GM18861 (cell line): ENCODE measurements around the gene TTC38.

Experiments used
- ATAC-seq: cut with Tn5 transposase; IDR thresholded peaks from one replicate; pipeline ENCODE4 v1.9.1; 2021; ENCODE audit not compliant: unreplicated experiment

The TTC38 gene

DNA sequence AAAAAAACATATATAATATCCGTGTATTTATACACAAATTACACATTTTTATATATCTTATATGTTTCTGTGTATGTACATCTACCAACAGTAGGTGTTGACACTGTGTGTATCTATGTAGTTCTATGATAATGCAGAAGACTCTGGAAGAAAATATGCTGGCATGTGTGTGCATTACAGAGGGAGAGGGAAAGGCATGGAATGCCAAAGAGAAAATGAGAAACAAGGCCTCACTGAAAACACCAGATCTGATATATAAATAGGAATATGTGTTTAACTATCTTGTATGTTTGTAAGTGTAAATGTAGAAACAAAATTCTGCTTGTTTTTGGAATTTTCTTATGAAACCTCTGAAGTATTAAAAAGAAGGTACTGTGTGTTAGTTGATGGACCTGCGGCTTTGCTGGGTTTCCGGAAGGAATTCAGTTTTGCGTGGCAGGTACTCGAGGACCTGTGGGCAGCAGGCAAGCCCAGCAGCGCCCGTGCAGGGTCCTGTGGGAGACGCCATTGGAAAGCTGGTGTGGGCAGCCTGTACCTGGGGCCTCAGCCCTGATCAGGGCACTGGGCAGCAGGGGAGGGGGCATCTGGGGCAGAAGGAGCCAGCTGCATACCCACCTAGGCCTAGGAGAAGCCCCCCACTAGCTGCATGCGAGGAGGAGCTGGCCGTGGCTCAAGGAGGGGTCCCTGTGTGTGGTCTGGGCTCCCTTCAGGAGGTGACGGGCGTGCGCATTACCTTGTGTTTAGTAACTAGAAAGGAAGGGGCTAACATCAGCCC lies 60.1 kb downstream of the TTC38 start:
- ATAC-seq = no peak

DNA sequence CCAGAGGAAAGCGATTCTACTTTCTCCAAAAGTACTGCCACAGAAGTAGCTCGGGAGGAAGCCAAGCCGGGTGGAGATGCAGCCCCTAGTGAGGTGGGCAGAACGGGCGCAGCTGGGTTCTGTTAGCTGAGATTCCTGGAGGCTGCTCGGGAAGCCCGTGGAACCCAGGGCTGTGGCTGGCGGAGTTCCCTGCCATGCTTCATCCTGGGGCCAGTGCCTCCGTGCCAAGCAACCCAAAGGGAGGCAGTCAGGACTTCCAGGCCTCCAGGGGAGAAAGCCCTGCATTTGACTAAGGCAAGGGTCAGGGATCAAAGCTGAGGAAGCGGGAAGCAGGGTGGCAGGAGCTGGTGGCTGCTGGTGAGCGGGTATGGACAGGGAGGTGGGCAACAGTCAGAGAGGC lies 61.0 kb downstream of the TTC38 start:
- no peak for ATAC-seq

DNA sequence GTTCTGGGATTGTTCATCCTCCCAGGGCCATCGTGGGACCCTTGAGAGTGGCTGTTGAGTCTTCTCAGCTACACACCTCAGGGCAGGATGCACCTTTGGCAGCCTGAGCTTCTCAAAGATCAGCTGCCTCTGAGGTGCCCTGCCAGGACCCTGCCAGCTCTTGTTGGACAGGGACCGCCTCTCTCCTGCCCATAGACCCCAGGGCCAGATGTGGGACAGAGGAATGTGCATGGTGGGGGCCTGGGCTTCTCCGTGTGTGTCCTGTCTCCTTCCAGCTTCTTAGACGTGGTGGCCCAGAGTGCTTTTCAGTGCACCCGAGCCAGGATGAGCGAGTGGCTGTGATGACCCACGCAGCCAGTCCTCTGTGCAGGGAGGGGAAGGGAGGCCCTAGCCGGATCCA lies 61.8 kb downstream of the TTC38 start:
- no peak for ATAC-seq

DNA sequence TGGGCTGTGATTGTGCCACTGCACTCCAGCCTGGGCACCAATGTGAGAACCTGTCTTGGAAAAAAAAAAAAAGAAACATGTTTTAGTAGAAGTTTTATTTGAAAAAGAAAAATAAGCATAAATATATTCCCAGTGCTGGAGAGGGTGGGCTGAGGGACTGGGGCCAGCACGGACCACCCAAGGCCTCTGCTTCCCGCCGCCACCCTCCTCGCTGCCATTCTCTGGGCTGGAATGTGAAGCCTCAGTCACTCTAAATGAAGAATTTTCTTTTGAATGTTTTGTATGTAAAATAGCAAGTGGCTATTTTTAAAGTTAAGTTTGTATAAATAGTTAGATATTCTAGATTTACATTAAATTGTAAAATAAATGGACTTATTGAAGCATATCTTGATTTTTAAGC lies 62.6 kb downstream of the TTC38 start:
- no peak for ATAC-seq

DNA sequence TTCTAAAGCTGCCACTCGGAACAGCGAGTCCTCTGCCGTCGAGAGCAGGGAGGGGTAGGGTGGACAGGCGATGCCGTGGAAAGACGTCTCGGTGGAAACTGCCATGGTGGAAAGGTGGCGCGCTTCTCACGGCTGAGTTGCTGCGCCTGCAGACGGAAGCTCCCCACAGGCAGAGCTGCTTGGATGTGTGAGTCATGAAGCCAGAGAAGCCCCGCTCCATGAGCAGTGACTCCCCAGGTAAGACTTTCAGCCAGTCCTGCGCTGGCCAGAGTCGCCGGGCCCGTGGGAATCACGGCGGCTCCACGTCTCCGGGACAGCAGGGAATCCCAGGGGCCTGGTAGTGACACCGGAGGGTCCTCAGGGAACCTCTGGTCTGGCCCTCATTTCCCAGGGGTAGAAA lies 63.7 kb downstream of the TTC38 start:
- ATAC-seq = no peak

DNA sequence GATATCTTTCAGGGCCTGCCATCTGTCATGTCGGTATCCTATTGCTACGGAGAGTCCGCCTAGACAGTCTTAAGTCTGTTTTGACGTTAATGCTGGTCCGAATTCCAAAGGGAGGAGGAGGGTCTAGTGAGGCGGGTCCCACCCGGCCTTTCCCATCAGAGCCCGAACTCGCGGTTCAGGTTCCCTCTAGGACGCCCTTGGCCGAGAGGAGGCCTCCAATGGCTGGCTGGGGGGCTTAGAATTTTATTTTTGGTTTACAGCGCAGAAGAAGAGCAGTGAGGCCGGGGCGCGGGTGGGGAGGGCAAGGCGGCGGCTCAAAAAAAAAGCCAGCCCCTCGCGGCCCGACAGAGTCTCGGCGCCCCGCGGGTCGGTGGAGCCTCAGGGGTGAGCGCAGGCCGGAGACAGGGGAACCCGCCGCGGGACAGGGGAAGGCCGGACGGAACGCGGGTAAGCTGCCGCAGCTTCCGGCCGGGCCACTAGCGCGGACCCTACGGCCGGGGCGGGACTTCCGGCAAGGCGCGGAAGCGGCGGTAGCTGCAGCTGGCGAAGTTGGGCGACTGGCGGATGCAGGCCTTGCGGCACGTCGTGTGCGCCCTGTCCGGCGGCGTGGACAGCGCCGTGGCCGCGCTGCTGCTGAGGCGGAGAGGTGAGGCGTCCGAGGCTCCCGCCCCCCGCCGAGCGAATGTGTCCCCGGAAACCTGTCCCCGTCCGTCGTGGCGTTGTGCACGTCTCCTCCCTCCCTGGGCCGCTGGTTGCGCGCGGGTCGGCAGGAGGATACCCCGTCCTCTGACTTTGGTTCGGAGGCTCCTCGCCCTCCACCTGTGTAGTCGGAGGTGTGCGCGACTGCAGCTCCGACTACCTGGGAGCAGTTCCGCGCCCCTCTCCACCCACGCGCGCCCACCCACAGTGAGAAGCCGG lies 67.7 kb downstream of the TTC38 start, which contains the start of gene TRMU:
TSS of gene TRMU (plus strand) at position 514 of the 918 bp plus-strand sequence. CDS start at position 565, 51 bp downstream.
- ATAC-seq = peak; percentile 76

DNA sequence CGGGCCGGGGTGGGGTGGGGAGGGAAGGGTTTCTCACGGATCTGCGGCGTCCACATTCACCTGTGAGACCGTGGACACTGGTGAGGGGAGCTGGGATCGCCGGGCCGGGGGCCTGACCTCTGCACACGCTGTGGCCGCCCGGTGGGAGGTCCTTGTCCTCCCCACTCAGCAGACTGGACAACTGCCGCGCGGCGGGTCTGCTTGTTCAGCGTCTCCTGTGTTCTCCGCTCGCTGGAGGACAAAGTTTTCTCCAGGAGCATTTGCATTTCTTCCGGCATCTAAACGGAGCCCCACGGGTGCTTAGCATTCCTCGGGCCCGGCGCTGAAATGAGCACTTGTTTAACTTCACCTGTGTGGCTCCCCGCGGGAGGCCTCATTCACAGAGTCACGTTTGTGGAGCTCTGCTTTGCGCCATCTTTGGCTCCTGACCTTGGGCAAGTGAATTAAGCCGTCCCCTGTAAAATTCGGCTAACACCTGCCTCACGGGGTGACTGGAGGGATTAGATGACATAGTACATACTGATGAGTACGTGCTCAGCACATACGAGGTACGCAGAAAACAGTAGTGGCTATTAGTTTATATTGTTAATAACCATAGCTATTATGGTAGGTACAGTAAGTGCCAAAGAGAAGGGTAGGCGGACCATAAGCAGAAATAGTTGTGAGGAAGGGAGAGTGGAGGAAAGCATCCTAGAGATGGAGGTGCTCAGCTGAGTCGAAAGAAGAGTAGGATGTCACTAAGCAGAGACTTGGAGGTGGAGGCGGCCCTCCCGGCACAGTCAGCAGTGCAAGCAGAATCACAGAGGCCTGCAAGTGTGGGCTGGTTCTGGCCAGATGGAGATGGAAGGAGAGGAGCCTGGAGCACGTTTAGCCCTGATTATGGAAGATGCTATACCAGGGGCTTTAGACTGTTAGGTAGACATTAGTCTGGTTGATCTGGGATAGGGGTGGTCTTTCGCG lies 68.6 kb downstream of the TTC38 start:
- peak; percentile 5 for ATAC-seq

DNA sequence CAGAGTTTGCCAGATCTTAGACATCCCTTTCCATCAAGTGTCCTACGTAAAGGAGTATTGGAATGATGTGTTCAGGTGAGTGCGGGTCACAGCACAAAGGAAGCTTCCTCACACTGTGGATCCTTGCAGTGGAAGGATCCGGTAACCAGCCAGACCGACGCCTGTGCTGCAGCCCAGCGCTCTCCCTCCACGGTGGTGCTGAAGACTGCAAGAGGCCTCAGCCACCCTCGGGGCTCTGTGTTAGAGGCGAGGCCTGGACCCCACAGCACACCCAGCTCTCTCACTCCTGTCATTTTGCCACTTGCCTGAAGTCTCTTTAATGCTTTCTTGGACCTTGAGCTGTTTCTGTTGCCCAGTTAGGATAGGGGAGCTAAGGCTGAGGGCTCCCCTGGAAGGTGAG lies 70.1 kb downstream of the TTC38 start:
- no peak for ATAC-seq

DNA sequence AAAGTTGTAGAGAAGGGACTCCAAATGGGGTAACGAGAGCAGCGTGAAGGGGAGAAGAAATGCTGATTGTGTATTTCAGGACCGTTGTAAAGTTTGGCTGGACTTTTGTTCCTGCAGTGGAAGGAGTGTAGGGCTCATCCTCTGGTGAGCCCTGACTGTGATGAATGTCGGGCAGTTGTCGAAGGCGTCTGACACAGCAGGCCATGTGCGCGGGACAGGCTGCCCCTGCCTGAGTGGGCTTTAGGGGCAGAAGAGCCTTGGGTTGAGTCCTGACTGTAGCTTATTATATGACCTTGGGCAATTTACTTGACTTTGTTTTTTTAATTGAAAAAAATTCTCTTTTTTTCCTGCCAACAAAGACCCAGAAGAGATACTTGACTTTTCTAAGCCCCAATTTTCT lies 70.8 kb downstream of the TTC38 start:
- no peak for ATAC-seq

DNA sequence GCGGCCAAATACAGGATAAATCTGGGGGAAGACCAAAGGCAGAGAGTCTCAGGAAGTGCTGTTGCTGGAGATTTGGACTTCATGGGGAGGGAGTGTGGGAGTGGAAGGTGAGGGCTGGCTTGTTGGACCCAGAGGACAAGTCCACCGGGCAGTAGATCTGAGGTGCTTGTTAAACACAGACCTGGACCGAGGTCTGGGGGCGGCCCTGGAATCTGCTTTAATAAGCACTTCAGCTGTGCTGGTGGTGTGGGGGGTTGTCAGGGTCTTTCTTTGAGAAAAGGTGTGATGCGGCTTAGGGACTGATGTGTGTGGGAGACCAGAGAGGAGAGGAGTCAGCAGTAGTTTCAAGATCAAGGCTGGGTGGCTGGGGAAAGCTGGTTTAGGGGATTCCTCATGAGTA lies 72.1 kb downstream of the TTC38 start:
- no peak for ATAC-seq

DNA sequence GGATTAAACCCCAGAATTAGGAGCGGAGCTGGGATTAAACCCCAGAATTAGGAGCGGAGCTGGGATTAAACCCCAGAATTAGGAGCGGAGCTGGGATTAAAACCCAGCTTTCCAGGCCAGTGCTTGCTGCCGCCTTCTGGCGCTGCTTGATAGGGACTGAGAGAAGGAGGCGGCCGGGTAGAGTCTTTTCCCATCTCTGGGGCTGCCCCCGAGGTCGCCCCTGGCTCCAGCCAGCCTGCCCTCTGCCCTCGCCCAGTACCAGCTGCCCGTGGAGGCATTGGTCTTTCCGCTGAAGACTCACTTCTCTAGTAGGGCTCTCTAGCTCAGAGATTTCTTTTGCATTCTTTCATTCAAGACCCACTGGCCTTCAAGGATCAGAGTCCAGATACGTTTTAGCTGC lies 72.9 kb downstream of the TTC38 start:
- ATAC-seq = no peak
